Stimulated activated CD4-positive, alpha-beta T cell treated with anti-CD3 and anti-CD28 coated beads, Interleukin-2, amount 100 ng/mL, for 24 hours (primary cell): ENCODE measurements around the gene P4HTM.
A peak's percentile ranks its signal among the peaks of the same experiment; 100 is the strongest.

ENCODE experiments used
- DNase-seq, 2 donors: peaks; one replicate each; pipeline ENCODE4 v3.0.0-alpha.2; 2020

Gene P4HTM, protein sequence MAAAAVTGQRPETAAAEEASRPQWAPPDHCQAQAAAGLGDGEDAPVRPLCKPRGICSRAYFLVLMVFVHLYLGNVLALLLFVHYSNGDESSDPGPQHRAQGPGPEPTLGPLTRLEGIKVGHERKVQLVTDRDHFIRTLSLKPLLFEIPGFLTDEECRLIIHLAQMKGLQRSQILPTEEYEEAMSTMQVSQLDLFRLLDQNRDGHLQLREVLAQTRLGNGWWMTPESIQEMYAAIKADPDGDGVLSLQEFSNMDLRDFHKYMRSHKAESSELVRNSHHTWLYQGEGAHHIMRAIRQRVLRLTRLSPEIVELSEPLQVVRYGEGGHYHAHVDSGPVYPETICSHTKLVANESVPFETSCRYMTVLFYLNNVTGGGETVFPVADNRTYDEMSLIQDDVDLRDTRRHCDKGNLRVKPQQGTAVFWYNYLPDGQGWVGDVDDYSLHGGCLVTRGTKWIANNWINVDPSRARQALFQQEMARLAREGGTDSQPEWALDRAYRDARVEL

DNA sequence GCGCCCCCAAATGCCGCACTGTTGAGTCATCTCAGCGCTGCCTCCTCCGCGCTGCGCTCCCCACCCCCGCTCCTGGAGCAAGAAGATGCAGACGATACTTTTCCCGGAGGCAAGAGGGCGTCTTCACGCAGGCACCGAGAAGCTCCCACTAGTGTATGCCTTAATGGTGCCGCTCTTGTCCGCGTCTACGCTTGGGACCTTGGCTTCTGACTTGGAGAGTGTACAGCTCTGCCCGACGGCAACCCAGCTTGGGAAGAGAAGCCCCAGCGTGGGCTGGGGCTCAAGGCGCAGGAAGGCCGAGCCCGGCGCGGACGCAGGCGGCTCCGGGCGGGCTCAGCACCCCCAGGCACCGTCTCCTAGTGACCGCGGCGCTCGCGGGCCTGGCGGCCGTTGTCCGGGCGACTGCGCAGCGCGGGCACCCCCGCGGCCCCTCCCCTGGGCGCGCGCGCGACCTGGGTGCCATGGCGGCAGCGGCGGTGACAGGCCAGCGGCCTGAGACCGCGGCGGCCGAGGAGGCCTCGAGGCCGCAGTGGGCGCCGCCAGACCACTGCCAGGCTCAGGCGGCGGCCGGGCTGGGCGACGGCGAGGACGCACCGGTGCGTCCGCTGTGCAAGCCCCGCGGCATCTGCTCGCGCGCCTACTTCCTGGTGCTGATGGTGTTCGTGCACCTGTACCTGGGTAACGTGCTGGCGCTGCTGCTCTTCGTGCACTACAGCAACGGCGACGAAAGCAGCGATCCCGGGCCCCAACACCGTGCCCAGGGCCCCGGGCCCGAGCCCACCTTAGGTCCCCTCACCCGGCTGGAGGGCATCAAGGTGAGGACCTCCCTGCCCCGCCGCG, at the start of gene P4HTM:
TSS of gene P4HTM (plus strand) at position 446 of the 840 bp plus-strand sequence. CDS start at position 462, 16 bp downstream.
- DNase-seq, result peak; percentile 85 to 86

DNA sequence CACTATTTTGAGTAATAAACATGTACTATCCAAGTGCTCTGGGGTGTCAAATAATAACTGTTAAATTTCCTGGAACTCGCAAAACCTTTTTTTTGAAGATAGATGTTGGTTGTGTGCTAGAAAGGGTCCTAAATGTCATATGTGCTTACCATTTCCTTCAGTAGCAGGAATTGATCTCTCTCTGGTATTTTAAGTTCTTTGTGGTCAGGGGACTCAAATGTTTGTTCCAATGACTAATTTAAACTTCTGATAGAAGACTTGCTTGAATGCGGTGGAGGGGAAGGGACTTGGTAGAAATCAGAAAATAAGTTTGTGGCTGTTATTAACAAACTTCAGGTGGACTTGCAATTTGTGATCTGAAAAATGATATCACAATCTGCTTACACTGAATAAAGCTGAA, 44.6 kb upstream of the P4HTM start:
- DNase-seq, result no peak

DNA sequence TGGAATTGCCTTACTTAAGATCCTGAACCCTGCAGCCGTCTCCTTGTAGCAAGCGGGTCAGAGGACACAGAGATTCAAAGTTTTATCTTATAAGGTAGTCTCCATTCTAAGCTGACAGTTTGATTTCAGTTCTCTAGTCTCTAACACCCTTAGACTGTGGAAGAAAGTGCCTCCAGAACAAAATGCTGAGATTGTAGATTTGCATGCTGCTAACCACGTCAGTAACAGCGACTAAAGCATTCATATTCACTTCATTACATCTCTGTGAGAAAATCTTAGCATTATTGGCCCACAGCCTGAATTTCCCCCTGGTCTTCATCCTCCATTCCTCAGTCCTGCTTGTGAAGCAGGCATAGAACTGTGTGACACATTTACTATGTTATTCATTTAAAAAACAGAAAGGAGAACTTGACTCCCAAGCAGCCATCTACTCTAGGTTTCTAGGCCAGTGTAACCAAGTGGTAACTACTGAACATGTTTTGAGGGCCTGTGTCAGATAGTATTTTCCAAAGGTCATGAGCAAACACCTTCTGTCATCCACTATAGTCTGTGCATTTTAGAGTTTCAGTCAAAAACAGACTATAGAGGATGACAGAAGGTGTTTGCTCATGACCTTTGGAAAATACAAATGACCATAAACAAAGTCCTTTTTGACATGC, 44.0 kb upstream of the P4HTM start:
- DNase-seq, result no peak

DNA sequence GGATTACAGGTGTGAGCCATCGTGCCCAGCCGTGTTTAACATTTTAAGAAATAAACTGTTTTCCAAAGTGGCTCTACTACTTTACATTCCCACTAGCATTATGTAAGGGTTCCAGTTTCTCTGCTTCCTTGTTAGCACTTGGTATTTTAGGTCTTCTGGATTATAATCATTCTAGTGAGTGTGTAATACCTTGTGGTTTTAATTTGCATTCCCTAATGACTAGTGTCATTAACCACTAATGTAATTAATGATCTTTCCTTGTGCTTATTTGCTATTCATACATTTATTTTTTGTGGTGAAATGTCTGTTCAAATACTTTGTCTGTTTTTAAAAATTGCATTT, 40.7 kb upstream of the P4HTM start:
- no peak for DNase-seq

DNA sequence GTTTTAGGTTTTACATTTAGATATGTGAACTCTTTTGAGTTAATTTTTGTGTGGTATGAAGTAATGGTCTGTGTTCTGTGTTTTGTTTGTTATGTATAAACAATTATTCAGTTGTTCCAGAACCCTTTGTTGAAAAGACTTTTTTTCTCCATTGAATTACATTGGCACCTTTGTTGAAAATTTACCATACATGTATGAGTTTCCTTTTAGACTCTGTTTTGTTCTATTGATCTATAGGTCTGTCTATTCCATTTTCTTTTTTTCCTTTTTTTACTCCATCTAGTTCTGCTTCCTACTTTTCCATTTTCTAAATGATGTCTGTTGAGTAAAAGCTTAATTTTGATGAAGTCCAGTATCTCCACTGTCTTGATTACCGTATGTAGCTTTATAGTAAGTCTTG, 40.0 kb upstream of the P4HTM start:
- no peak for DNase-seq

DNA sequence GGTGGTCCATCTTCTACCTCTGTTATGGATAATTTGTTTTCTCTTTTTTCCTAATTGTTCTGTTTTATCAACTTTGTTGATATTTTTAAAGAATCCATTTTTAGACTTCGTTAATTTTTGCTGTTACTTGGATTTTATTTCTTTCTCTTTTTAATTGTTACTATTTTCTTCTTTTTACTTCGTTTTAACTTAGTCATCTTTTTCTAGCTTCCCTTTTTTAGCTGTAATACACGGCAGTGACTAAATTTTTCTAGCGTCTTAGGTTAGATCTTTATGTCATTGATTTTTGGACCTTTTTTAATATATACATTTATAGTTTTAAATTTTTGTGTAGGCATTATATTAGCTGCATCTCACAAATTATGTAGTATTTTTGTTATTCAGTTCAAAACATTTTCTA, 38.3 kb upstream of the P4HTM start:
- DNase-seq, result no peak

DNA sequence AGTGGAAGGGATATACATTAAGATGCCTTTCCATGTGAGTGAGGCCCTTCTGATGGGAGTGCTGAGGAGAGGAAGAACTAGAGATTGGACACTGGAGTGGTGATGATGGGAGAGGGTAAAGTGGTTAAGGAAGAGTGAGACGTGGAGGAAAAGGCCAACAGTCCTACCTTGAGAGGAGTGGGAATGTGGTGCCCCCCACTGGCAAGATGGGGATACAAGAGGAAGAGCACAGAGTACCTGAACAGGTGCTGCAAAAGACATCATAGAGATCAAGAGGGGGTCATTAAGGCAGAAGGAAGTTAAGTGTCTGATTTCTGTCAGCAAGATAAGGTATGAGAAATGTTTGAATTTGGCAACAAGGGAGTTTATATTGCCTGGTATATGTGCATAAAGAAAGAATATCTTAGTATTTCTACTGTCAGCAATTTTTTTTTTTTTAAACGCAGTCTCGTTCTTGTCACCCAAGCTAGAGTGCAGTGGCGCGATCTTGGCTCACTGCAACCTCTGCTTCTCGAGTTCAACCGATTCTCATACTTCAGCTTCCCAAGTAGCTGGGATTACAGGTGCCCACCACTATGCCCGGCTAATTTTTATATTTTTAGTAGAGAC, 37.4 kb upstream of the P4HTM start:
- peak; percentile 23 to 49 for DNase-seq

DNA sequence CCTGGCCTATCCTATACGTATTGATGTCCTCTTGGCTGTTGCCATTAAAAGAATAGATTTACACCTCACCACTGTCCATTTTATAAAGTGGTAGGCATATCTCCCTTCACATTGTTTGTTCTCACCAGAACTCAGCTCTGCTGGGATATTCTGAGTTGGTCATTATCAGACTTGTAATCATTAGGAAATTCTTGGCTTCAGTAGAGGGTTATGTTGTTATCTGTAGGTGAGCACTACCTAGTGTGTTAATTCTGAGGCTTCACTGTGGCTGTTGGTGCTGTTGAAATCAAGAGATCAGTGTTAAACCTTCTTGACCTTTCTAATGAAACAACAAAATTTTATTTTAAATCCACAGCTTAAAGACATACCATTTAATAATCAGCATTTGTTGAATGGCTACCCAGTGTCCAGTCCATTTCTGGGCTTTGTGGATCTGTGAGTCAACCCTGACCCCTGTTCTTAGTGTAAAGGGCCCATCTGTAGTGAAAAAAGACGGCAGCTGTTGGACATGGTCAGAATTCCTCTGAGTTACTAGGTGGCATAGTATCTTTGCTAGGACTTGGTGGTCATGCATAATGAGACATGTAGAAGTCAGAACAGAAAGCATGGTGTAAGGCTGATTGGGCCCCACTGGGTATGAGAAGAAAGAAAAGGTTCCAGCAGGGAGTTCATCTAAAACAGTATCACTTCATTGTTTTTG, 32.9 kb upstream of the P4HTM start:
- no peak for DNase-seq

DNA sequence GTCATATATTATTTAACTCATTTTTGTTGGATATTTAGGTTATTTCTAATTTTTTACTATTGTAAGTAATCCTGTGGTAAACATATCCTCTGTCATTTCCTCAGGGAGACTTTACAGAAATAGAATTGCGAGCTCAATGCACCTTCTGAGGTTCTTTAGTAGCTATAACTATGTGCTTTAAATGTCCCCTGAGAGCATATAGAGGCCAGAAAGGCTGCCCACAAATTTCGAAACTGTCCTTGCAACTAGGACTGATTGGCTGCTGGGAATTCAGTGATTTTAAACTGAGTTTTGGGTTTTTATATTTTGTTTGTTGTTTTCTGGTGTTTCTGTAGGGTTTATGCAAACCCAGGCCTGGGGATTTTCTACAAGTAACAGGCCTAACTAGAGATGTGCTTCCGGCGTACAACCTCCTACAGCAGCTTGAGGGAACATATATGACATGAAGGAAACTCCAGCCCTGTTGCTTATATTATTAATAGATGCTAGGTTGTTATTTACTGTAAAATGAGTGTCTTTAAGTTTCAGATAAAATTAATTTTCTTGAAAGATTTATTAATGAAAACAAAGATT, 29.1 kb upstream of the P4HTM start:
- DNase-seq, result no peak

DNA sequence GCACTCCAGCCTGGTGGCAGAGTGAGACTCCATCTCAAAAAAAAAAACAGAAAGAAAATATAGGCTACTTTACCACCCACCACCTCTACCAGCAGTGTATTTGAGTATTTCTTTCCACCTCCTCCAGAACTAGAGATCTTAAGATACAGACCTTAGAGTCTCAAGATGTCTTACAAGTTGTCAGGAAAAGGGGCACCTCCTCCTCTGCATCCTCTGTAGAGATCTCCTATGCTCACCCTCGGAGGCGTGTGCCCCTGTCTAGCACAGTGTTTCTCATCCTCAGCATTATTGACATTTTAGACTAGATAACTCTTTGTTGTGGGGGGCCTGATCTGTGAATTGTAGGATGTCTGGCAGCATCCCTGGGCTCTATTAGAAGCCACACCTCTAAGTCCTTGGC, 27.7 kb upstream of the P4HTM start:
- no peak for DNase-seq

DNA sequence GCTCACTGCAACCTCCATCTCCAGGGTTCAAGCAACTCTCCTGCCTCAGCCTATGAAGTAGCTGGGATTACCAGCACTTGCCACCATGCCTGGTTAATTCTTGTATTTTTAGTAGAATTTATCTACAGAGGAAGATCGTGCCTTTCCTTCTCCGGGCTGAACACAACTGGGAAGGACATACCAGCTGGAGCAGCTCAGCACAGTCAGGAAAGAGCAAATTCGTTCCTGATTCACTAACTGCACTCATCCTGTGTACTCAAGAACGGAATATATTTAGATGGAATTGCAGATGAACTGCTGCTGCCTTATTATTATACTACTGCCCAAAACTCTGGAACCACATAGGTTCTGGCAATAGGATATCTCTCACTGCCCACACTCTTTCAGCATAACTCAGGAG, 27.1 kb upstream of the P4HTM start:
- no peak for DNase-seq

DNA sequence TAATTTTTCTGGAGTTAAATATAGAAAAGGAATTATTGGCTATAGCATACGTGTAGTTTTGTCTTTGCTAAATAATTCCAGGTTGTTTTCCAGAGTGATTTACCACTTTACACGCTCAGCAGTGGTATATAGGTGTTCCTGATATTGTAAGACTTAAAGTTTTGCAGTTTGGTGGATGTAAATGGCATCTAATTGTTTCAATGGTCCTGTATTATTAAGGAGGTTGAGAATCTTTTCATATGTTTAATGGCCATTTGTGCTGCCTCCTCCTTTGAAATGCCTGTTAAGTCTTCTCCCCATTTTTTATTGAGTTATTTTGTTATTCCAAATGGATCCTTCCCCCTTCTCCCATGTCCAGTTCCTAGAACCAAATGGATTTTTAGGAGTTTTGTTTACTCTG, 26.4 kb upstream of the P4HTM start:
- no peak for DNase-seq

DNA sequence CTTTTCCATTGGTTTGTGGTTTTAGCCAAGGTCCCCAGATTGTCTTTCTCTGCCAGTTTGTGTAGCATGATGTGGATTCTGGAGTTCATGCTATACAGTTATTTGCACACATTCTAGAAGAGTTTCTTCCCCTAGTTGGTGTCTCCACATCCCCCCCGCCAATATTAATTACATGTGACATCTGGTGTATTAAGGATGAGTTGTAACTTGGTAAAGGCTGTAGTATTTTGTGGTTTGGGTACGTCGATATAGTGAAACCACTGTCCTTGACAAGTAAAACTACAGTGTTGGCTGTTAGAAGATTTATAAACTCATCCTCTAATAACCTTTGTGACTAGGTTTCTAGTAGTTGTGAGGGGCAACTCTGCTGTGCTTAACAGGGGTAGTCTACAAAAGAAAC, 23.7 kb upstream of the P4HTM start:
- no peak for DNase-seq

DNA sequence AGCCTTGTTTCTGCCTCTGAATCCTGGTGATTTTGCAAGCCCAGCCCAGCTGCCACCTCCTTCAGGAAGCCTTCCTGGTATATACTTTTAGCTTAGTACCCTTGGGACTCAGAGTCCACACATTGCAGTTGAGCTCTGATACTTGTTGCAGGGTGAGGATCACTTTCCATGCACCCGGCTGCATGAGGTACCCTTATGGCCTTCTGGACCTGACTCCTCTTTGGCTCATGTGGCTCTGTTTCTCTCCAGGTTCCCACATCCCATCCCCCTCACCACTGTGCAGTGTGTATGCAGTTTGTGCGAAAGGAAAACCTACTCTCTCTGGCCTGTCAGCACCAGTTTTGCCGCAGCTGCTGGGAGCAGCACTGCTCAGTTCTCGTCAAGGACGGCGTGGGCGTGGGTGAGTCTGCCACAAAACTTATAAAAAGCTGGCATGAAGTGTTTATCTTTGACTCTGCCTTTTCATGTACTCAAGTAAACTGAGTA, 23.1 kb upstream of the P4HTM start:
- DNase-seq, result peak; percentile 47 to 51

DNA sequence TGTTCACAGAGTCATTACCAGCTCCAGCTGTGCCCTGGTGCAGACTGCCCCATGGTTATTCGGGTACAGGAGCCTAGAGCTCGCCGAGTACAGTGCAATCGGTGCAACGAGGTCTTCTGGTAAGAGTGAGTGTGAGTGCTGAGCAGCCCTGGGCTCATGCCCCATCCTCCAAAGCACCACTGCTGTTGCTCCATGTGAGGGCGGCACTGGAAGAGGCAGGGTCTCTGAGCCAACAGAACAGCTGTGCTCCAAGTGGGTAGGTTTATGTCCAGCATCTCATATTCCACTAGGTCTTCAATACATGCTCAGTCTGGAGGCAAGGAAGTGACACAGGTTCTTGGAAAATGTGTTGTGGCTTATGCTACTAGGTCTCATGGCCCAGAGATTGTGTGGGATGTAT, 19.5 kb upstream of the P4HTM start:
- no peak for DNase-seq

DNA sequence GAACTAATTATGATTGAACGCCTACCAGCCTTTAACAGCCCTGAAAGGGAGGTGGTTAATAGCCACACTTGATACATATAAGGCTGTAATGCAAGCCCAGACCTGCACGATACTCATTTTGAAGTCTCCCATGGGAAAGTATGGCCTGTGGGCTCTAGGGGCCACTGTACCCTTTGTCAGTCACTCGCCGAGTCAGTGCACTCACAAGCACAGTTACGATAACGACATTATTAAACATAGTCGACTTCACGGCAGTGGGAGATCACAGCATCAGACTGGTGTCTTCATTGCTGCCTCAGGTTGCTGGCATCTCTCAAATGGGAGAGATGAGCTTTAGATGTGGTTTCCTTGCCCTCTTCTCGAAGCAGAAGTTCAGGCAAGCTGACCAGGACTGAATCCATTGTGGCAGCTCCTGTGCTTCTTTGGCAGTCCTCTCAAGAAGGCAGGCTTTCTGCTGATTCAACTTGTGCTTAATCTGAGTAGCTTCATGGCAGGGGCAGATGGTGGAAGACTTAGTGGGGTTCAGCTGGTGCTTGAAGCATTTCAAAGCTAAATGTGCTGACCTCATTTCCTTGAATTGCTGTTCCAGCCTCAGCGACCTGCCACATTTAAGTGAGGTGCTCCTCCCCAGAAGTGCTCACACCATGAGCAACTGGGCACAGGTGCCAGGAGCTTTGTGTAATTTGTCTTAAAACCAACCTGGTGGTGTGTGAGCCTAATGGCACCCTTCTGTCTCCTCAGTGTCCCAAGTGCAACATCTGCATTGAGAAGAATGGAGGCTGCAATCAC, 15.8 kb upstream of the P4HTM start:
- DNase-seq, result no peak

DNA sequence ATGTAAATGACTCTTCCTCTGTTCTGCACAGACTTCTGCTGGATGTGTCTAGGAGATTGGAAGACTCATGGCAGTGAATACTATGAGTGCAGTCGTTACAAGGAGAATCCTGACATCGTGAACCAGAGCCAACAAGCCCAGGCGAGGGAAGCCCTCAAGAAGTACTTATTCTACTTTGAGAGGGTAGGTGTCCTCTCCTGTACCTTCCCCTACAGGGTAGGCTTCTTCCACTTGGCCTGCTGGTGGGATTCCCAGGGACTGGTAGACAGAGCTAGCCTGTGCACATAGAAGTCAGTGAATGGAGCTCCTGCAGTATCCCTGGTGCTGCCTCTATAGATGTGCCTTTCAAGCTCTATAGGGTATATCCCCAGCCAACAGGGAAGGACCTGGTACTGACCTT, 10.6 kb upstream of the P4HTM start:
- DNase-seq, result no peak

DNA sequence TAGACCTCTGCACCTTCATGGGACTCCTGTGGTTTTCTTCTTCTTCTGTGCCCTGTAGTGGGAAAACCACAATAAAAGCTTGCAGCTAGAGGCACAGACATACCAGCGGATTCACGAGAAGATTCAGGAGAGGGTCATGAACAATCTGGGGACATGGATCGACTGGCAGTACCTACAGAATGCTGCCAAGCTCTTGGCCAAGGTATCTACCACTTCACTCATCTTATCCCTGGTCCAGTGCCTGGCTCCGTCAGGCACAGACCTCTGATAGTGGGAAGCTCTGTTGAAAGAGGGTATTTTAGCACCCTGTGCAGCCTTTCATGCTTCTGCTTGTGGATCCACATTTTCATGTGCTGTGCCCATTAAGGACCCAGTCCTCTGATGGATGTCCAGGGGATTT, 9.7 kb upstream of the P4HTM start:
- no peak for DNase-seq

DNA sequence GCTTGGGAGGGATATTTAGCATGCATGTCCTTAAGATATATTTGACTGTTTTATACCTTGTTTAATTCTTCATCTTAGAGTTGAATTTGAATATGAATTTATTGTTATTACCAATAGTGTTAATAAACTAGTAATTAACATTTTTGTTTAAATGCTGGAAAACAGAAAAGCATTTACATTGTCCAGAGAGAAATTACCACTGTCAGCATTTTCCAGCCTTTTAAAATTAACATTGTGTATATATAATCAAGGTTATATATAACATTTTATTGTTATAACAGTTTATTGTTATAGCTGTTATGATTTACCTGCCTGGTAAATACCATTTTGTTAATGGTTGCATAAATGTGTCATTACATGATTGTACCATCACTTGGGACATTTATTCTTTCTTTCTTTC, 8.0 kb upstream of the P4HTM start:
- DNase-seq, result no peak

DNA sequence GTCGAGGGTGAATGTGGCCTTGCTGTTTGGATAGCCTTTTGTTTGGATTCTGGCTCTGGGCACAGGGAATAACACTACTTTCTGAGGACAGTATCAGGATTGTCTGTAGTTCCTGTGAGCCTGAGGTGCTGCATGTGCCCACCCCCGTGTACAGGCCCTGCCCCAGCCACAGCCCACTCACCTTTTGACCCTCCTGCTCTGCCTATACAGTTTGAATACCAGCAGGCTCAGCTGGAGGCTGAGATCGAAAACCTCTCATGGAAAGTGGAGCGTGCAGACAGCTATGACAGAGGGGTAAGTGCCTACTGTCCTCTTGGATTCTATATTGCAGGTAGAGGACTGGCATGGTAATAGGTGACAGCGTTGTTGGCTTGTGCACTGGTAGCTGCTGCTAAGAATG, 7.4 kb upstream of the P4HTM start:
- DNase-seq, result no peak

DNA sequence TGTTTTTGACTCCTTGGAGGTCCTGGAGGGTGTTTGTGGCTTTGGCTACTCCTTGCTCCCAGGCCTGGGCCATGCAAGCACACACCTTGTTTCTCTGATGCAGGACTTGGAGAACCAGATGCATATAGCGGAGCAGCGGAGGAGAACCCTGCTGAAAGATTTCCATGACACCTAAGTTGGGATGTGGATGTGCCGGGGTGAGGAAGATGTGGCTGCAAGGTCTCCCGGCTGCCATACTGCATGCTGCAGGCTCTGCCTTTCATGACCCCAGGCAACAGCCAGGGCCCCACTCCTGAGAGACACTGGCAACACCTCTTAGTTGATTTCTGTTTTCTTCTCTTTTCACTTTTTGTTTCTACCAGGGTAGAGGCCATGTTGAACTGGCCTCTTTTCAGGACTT, 6.9 kb upstream of the P4HTM start:
- no peak for DNase-seq
